HG03108 (cell line): ENCODE data around the gene GALNT15.

Source experiments
- ATAC-seq: cut with Tn5 transposase; IDR thresholded peaks from one replicate; pipeline ENCODE4 v1.9.1; 2021; ENCODE audit warnings: moderate library complexity; ENCODE audit not compliant: unreplicated experiment

Gene GALNT15

GRCh38 chr3:16150285-16150684 lies 24.2 kb upstream of the GALNT15 start:
- no peak for ATAC-seq

- no peak for ATAC-seq
These were observed 23.4 kb upstream of the GALNT15 start for GRCh38 chr3:16151109-16151508.

GRCh38 chr3:16168211-16168610 lies 6.3 kb upstream of the GALNT15 start:
- ATAC-seq: no peak

DNA sequence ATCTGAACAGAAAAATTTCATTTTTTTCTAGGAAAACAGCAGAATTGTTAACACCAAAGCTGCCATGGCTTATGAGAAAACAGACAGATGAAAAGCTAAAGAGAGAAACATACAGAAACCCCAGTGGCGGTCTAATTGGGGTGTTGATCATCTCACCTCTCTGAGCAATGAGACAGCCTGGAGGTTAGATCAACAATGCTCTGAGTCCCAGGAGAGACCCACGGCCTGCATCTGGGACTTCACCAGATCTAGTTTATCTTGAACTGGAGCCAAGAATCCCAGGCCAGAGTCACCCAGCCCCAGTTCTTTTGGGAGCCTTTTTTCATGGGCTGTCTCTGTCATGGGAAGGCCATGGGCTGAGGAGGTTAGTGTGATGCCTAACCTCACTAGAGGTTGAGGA lies 3.5 kb upstream of the GALNT15 start:
- no peak for ATAC-seq

- no peak for ATAC-seq
These were observed 2.7 kb upstream of the GALNT15 start for GRCh38 chr3:16171825-16172224.

DNA sequence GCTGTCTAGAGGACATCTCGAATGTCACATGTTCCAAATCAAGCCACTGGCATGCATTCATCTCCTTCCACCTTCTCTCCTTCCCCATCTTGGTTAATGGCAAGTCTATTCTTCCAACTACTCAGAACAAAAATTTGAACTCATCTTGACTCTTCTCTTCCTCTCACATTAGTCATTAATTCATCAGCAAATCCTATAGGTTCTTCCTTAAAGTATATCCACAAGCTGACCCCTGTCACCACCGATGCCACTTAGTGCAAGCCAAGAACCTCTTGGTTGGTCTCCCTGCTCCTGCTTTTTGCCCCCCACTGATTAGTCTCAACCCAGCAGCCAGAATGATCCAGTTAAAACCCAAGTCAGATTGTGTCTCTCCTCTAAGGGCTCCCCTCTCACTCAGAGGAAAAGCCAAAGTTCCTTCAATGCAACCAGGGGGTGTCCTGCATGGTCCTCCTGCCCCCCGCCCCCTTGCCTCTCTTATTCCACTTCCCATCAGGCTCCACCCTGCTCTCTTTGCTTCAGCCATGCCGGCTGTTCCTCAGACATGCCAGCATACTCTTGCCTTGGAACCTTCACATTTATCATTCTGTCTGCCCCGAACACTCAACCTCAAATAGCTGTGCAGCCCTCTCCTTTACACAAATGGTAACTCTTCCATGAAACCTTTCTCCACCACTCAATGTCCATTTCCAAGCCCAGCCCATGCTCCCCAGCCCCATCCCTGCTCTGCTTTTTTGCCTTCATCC lies 1.0 kb upstream of the GALNT15 start:
- no peak for ATAC-seq

GRCh38 chr3:16174026-16174355 lies 489 bp upstream of the GALNT15 start:
- ATAC-seq: no peak

- ATAC-seq: no peak
These were observed 759 bp downstream of the GALNT15 start for GRCh38 chr3:16174976-16175901.

- no peak for ATAC-seq
These were observed 2.0 kb downstream of the GALNT15 start for GRCh38 chr3:16176391-16177030.

DNA sequence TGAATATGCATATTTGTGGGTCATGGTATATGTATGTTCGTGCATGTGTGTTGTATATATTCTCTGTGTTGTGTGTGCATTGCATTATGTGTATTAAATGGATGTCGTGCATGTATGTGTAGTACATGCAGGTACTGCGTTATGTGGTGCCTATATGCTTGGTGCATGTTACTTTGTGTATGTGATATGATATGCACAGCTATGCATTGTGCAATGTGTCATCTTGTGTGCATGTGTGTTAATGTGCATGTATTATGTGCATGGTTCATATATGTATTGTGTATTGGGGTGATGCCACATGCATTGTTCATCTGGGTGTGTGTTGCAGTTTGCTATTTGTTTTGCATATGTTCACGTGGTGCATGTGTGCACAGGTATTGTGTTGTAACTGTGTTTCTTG lies 2.9 kb downstream of the GALNT15 start:
- no peak for ATAC-seq

DNA sequence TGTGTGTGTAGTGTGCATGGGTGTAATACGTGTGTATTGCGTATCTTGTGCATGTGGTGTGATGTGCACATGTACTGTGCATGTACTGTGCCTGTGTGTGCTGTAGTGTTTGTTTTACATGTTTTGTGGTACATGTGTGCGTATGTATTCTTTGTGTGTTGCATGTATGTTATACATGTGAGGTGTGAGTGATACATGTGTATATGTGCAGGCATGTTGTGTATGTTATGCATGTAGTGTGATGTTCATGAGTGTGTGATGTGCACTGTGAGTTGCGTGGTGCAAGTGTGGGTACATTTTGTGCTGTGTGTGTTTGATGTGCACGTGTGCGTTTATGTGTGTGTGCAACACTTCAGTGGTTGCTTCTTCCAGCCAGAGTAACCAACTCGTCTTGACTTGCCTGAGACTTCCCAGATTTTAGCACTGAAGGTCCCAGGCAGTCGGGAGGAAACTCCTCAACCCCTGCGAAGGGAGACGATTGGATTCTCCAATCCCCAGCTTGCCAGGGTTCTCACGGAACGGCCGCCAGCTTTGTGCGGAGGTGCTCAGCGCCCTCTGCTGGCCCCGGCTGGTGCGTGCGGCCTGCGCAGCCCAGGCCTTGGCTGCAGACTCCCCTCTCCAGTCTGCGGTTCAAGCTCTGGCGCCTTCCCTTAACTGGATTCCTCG lies 3.6 kb downstream of the GALNT15 start:
- ATAC-seq: no peak

DNA sequence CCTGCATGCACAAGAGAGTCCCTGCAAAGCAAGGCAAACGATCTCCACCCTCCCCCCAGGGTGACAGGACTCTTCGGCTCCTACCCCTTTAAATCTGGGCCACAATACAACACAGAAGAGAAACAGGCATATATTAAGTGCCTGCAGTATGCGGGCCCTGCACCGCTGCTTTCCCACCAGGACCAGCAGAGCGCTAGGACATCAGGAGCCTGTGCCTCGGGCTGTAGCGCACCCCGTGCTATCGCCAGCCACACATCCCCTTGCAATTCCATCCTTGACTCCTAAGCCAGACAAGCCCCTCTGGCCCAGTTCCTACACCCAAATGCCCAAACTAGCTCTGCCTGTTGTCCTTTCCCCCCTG lies 4.1 kb downstream of the GALNT15 start:
- no peak for ATAC-seq

- ATAC-seq: no peak
These were observed 4.8 kb downstream of the GALNT15 start for GRCh38 chr3:16179261-16179660.

GRCh38 chr3:16179771-16180736 lies 5.6 kb downstream of the GALNT15 start:
- no peak for ATAC-seq

DNA sequence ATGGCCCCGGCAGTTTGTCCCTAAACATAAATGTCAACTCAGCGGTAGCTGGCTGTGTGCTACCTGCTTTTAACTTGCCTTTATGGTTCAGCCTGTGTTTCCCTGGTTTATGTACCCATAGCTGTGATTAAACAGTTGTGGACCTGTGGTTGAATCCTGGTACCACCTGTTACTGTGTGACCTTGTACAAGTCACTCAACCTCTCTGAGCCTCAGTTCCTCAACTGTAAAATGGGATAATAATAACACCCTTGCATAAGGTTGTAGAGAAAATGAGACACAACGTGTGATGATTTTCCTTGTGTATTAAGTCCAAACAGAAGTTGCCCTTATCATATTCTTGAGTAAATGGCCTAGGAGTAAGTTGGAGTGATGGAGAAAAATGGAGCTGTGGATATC lies 6.3 kb downstream of the GALNT15 start:
- no peak for ATAC-seq

DNA sequence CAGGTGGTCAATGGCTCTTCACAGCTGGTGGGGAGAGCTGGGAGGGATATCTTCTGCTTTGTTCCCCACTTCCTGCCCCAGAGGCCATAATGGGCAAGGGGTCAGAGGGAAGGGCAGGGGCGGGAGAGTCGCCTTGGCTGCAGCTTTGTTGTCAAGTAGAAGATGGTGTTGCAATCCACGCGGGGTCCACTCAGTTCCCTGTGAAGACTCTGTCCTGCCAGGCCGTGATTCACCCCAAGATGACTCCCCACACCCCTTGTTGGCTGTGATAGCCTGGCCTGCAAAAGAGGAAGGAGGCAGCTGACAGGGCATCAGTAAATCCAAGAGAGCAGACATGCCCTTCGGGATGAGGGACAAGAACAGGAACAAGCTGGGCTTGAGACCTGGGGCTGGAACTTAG lies 6.9 kb downstream of the GALNT15 start:
- ATAC-seq: no peak

- ATAC-seq: no peak
These were observed 7.7 kb downstream of the GALNT15 start for GRCh38 chr3:16182183-16182582.

DNA sequence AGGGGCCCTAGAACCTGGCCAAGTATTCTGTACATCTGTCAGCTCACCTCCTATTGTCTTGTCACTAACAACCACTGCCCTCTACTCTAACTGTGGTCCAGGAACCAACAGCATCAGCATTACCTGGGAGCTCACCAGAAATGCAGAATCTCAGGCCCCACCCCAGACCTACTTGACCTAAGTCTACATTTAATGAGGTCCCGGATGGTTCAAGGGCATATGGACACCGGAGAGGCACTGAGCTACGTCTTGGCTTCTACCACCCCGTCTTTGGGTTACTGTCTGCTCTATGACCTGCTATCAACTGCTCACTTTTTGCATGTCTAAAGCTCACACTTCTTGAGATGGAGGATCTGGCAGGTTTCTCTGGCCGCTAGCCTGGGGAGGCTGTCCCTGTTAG lies 8.1 kb downstream of the GALNT15 start:
- no peak for ATAC-seq

DNA sequence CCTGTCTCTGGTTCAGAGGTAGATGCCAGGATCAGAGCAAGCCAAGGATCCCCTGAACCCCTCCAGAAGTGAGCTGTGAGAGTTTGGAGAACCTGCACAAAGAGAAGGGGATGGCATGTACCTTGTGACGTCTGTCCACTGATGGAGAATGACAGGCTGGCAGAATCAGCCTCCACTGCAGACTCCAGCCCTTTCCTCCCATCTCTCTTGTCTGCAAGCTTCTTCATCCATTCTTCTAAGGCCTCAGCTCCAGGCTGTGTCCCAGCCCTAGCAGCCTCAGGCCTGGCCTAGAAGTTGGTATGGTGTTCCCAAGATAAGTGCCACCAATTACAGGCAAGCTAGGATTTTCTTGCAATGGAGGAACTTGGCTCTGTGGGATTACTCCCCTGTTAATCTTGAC lies 8.6 kb downstream of the GALNT15 start:
- no peak for ATAC-seq

- ATAC-seq: no peak
These were observed 9.3 kb downstream of the GALNT15 start for GRCh38 chr3:16183601-16184270.
